Ishikawa (cell line): ENCODE data around the gene DNAH17.

Source experiments
- CEBPB ChIP-seq: IDR thresholded peaks from 2 replicates; pipeline ENCODE4 v1.6.1; 2012
- CREB1 ChIP-seq: IDR thresholded peaks from 2 replicates; pipeline ENCODE4 v1.6.1; 2012; ENCODE audit warnings: low read depth
- EGR1 ChIP-seq: IDR thresholded peaks from 2 replicates; pipeline ENCODE4 v1.6.1; 2012
- EP300 ChIP-seq: IDR thresholded peaks from 2 replicates; pipeline ENCODE4 v1.6.1; 2012; ENCODE audit warnings: borderline replicate concordance
- FOXM1 ChIP-seq: IDR thresholded peaks from 2 replicates; pipeline ENCODE4 v1.6.1; 2012; ENCODE audit warnings: low read depth, borderline replicate concordance
- MAX ChIP-seq: IDR thresholded peaks from 2 replicates; pipeline ENCODE4 v1.6.1; 2012
- NFIC ChIP-seq: IDR thresholded peaks from 2 replicates; pipeline ENCODE4 v1.6.1; 2012
- RAD21 ChIP-seq: IDR thresholded peaks from 2 replicates; pipeline ENCODE4 v1.6.1; 2012; ENCODE audit warnings: low read depth
- TAF1 ChIP-seq: IDR thresholded peaks from 2 replicates; pipeline ENCODE4 v1.6.1; 2012; ENCODE audit warnings: low read depth, mild to moderate bottlenecking
- TCF12 ChIP-seq: IDR thresholded peaks from 2 replicates; pipeline ENCODE4 v1.6.1; 2012; ENCODE audit warnings: low read depth
- TEAD4 ChIP-seq: IDR thresholded peaks from 2 replicates; pipeline ENCODE4 v1.6.1; 2012
- USF1 ChIP-seq: IDR thresholded peaks from 2 replicates; pipeline ENCODE4 v1.6.1; 2012
- YY1 ChIP-seq: IDR thresholded peaks from 2 replicates; pipeline ENCODE4 v1.6.1; 2012; ENCODE audit warnings: low read depth
- ZBTB7A ChIP-seq: IDR thresholded peaks from 2 replicates; pipeline ENCODE4 v1.6.1; 2012; ENCODE audit warnings: low read depth
- TF ChIP-seq, protein P1 (sequence below): IDR thresholded peaks from 2 replicates; pipeline ENCODE4 v1.6.1; 2012; ENCODE audit warnings: low read depth, mild to moderate bottlenecking

The DNAH17 gene

DNA sequence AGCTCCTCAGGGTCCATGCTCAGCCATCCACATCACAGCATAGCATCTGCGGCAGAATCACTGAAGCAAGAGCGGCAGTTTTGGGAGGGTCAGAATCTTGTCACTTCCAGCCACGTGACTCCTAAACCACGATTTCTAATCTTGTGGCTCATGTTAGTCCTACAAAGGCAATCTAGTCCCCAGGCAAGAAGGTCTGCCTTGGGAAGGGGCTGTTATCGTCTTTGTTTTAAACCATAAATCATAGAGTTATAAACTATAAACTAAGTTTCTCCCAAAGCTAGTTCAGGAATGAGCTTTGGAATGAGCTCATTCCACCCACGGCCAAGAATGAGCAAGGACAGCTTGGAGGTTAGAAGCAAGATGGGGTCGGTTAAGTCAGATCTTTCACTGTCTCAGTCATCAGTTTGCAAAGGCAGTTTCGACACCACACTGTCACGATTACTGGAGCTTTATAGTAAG, 20.8 kb upstream of the DNAH17 start:
- no peak for TF ChIP-seq USF1
- no peak for TF ChIP-seq ZBTB7A
- TF ChIP-seq FOXM1, result no peak
- TF ChIP-seq NFIC, result no peak
- TF ChIP-seq CREB1, result no peak
- no peak for TF ChIP-seq RAD21
- no peak for TF ChIP-seq EP300
- no peak for TF ChIP-seq TAF1
- TF ChIP-seq YY1, result no peak

DNA sequence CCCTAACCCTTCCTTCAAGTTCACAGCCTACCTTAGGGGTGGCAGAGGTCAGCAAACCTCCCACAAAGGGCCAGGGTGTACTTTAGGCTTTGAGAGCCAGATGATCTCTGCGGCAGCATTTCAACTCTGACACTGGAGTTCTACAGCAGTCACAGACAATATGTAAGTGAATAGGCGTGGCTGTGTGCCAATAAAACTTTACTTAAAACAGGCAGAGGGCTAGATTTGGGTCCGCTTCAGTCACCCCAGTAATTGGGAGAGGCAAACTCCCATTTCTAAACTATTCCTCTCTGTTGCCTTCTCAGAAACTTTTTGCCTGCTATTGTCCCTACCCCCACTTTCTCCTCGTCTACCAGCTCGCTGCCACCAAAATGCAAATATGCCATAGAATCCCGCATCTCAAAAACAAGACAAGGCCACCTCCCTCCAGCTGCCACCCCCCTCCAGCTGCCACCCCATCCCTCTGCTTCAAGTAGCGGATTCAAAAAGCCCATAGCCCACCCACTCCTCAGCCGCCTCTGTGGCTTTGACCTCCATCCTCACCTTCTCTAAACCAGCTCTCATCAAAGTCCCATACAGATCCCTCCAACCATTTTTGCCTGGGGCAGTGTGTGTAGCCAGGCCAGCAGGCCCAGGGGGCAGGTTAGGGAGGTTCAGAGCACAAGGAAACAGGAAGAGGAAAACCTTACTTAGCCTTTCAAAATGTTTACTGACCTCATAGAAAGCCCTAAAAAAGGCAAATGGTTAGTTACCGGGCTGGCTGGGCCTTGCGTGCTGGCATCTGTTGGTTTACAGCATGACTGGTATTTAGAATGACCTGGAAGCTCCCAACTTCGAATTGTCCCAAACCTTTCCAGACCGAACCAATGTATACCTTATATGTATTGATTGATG, 19.9 kb upstream of the DNAH17 start:
- TF ChIP-seq CREB1 (no peak), YY1 (no peak), MAX (no peak), TEAD4 (no peak), EP300 (no peak), NFIC (no peak), USF1 (no peak), FOXM1 (no peak), RAD21 (no peak), TCF12 (no peak), EGR1 (no peak), ZBTB7A (no peak), TAF1 (no peak), CEBPB (no peak)
- TF ChIP-seq, protein P1, sequence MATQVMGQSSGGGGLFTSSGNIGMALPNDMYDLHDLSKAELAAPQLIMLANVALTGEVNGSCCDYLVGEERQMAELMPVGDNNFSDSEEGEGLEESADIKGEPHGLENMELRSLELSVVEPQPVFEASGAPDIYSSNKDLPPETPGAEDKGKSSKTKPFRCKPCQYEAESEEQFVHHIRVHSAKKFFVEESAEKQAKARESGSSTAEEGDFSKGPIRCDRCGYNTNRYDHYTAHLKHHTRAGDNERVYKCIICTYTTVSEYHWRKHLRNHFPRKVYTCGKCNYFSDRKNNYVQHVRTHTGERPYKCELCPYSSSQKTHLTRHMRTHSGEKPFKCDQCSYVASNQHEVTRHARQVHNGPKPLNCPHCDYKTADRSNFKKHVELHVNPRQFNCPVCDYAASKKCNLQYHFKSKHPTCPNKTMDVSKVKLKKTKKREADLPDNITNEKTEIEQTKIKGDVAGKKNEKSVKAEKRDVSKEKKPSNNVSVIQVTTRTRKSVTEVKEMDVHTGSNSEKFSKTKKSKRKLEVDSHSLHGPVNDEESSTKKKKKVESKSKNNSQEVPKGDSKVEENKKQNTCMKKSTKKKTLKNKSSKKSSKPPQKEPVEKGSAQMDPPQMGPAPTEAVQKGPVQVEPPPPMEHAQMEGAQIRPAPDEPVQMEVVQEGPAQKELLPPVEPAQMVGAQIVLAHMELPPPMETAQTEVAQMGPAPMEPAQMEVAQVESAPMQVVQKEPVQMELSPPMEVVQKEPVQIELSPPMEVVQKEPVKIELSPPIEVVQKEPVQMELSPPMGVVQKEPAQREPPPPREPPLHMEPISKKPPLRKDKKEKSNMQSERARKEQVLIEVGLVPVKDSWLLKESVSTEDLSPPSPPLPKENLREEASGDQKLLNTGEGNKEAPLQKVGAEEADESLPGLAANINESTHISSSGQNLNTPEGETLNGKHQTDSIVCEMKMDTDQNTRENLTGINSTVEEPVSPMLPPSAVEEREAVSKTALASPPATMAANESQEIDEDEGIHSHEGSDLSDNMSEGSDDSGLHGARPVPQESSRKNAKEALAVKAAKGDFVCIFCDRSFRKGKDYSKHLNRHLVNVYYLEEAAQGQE, result no peak

GRCh38 chr17:78595135-78595810, 18.1 kb upstream of the DNAH17 start:
- TF ChIP-seq EP300, result no peak

DNA sequence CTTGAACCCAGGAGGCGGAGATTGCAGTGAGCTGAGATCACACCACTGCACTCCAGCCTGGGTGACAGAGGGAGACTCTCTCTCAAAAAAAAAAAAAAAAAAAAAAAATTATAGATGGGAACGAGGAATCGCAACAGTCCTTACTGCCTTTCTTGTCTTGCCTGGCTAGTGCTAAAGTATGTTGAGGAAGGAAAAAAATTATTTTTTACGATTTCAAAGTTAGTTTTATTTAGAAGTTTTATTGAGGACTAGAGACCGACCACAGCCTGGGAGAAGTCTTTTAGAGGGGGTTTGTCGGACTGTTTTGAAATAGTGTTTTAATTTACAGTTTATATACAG, 15.8 kb upstream of the DNAH17 start:
- TF ChIP-seq EP300, result no peak
- TF ChIP-seq TAF1, result no peak
- TF ChIP-seq CREB1, result no peak
- no peak for TF ChIP-seq USF1
- no peak for TF ChIP-seq EGR1
- TF ChIP-seq ZBTB7A, result no peak
- TF ChIP-seq TCF12, result no peak
- TF ChIP-seq YY1, result no peak
- TF ChIP-seq TEAD4, result no peak

- TF ChIP-seq TEAD4, result no peak
- TF ChIP-seq, protein P1, result no peak
- no peak for TF ChIP-seq CEBPB
- no peak for TF ChIP-seq NFIC
- no peak for TF ChIP-seq YY1
- no peak for TF ChIP-seq USF1
- TF ChIP-seq MAX, result no peak
- no peak for TF ChIP-seq TAF1
- TF ChIP-seq EP300, result no peak
- TF ChIP-seq CREB1, result no peak
Observed at GRCh38 chr17:78591263-78591671, 14.1 kb upstream of the DNAH17 start.
